Left lung (tissue), 10 donors: Measurements from ENCODE around the gene TTC33. TPM values are rescaled to one million over a fixed set of nuclear protein-coding genes. Genes with fewer than 3 reads are reported as not detected.

Experiments used
- ATAC-seq: fragments of 200-7000 bp; cut with Tn5 transposase; one replicate; pipeline ENCODE4 v1.9.1; 2020; ENCODE audit warnings: moderate library complexity
- DNase-seq, 4 donors: peaks; one replicate each; pipeline ENCODE4 v3.0.0-alpha.2; 2013 to 2020
- H3K27ac ChIP-seq, 2 donors: fragments of 200-600 bp; sonication (generic) in 1 of 2; one replicate each; pipeline versions ENCODE4 v1.5.0 to v1.8.0; 2020 to 2021
- H3K27me3 ChIP-seq, 2 donors: fragments of 200-600 bp; sonication (generic) in 1 of 2; one replicate each; pipeline versions ENCODE4 v1.5.0 to v1.8.0; 2020 to 2021
- H3K36me3 ChIP-seq, 2 donors: fragments of 200-600 bp; sonication (generic) in 1 of 2; one replicate each; pipeline versions ENCODE4 v1.5.0 to v1.8.0; 2020 to 2021
- H3K4me1 ChIP-seq, 2 donors: fragments of 200-600 bp; one replicate each; pipeline ENCODE4 v1.8.0; 2021
- H3K4me3 ChIP-seq, 2 donors: fragments of 200-600 bp; sonication (generic) in 1 of 2; one replicate each; pipeline versions ENCODE4 v1.5.0 to v1.8.0; 2020 to 2021; ENCODE audit warnings: mild to moderate bottlenecking in 1 of 2
- H3K9me3 ChIP-seq, 2 donors: fragments of 200-600 bp; sonication (generic) in 1 of 2; one replicate each; pipeline versions ENCODE4 v1.5.0 to v1.8.0; 2020 to 2021
- CTCF ChIP-seq, 2 donors: fragments of 200-600 bp; sonication (generic) in 1 of 2; IDR thresholded peaks; one replicate each; pipeline versions ENCODE4 v1.5.0 to v1.8.0; 2021; ENCODE audit warnings: antibody characterized with exemption in 2 of 2
- intact Hi-C, 2 donors: fragments of 100-400 bp; cut with DNase I; formaldehyde crosslinking; loops; one replicate each; pipeline versions ENCODE4 v1.11.2 to v1.14.2; 2022
- polyA plus RNA-seq, 6 donors: library from polyadenylated mRNA; unstranded; fragments of 120-200 nt; gene quantifications; one replicate each; pipeline ENCODE4 v1.2.1, GENCODE V29; 2013; ENCODE audit not compliant: insufficient read length in 6 of 6
- total RNA-seq, 2 donors: library from RNA; stranded (reverse); fragmentation: NEBNext Ultra II Directional; extraction: Animal tissue kit (Norgen Biotek cat#: 25700); gene quantifications; one replicate each; pipeline ENCODE4 v1.2.1, GENCODE V29; 2021
- donor health status: DM: no; HTN: yes; CAD: no.
- donor health status: DM: no; HTN: no; CAD: no.

Gene TTC33
- total and polyA plus RNA-seq, 8 donors = 11.1 to 41.0 (median 33.0) TPM

GRCh38 chr5:40575411-40575810, 180.3 kb downstream of the TTC33 start:
- intact Hi-C loops = no loop called here
- Histone ChIP-seq H3K4me1 (peaks cover 0 to 3% of the 10 kb centered on the region in 2 donors), H3K4me3 (no peak overlapping the region), H3K9me3 (no peaks in the 10 kb centered on the region), H3K36me3 (no peaks in the 10 kb centered on the region), H3K27me3 (peaks cover 0 to 3% of the 10 kb centered on the region in 2 donors), H3K27ac (no peak overlapping the region)
- ATAC-seq = no peak
- DNase-seq = no peak
- no peak for TF ChIP-seq CTCF (IDR thresholded peaks at IDR 0.05)

GRCh38 chr5:40572937-40573336, 182.8 kb downstream of the TTC33 start:
- TF ChIP-seq CTCF (IDR thresholded peaks at IDR 0.05) = no peak
- Histone ChIP-seq H3K9me3 (no peaks in the 10 kb centered on the region), H3K36me3 (no peaks in the 10 kb centered on the region), H3K4me3 (no peak overlapping the region), H3K4me1 (peaks cover 0 to 9% of the 10 kb centered on the region in 2 donors), H3K27ac (peak overlapping the region; percentile 34 to 42), H3K27me3 (peaks cover 0 to 3% of the 10 kb centered on the region in 2 donors)
- ATAC-seq = peak; percentile 54
- intact Hi-C loops = no loop called here
- peak in 2 of 4 donors; percentile 85 to 92 for DNase-seq

- peak overlapping the region; percentile 0 to 45 for H3K27ac ChIP-seq
- no peak for TF ChIP-seq CTCF (IDR thresholded peaks at IDR 0.05)
- no peak for ATAC-seq
These were observed 183.4 kb downstream of the TTC33 start for GRCh38 chr5:40572391-40572790.

GRCh38 chr5:40571729-40572128, 184.0 kb downstream of the TTC33 start:
- Histone ChIP-seq H3K27ac (peak overlapping the region; percentile 0 to 45), H3K9me3 (no peaks in the 10 kb centered on the region), H3K36me3 (no peaks in the 10 kb centered on the region), H3K4me3 (no peak overlapping the region), H3K4me1 (peaks cover 0 to 9% of the 10 kb centered on the region in 2 donors), H3K27me3 (peaks cover 0 to 3% of the 10 kb centered on the region in 2 donors)
- TF ChIP-seq CTCF (IDR thresholded peaks at IDR 0.05) = no peak
- intact Hi-C loops = no loop called here
- DNase-seq (no peak), ATAC-seq (no peak)

More at GRCh38 chr5:40572391-40572790, 183.4 kb downstream of the TTC33 start:
- no peak for DNase-seq
- H3K36me3 ChIP-seq = no peaks in the 10 kb centered on the region
- H3K4me3 ChIP-seq = no peak overlapping the region
- no peaks in the 10 kb centered on the region for H3K9me3 ChIP-seq
- intact Hi-C loops = no loop called here
- peaks cover 0 to 3% of the 10 kb centered on the region in 2 donors for H3K27me3 ChIP-seq
- peaks cover 0 to 9% of the 10 kb centered on the region in 2 donors for H3K4me1 ChIP-seq

- TF ChIP-seq CTCF (IDR thresholded peaks at IDR 0.05) = no peak
- no peaks in the 10 kb centered on the region for H3K9me3 ChIP-seq
- DNase-seq (no peak), ATAC-seq (peak; percentile 74)
- H3K27ac ChIP-seq = no peak overlapping the region
- intact Hi-C loops = no loop called here
- no peak overlapping the region for H3K4me3 ChIP-seq
- no peaks in the 10 kb centered on the region for H3K36me3 ChIP-seq
- peaks cover 0 to 1% of the 10 kb centered on the region in 2 donors for H3K27me3 ChIP-seq
- H3K4me1 ChIP-seq = peaks cover 0 to 9% of the 10 kb centered on the region in 2 donors
These were observed 185.2 kb downstream of the TTC33 start for GRCh38 chr5:40570408-40571129.
